ENCODE measurements around the gene CAPZB. TPM values are rescaled to one million over a fixed set of nuclear protein-coding genes. Genes with fewer than 3 reads are reported as not detected.
A peak's percentile ranks its signal among the peaks of the same experiment; 100 is the strongest.

CAPZB gene
- total and polyA plus RNA-seq, 5 experiments from 2014 or later = 268 to 592 (median 475) TPM

GRCh38 chr1:19396280-19396679, 89.1 kb downstream of the CAPZB start:
- H3K27me3 Mint-ChIP-seq = no peaks in the 10 kb centered on the region
- POLR2A ChIA-PET = interaction anchor here (1.1 kb wide), 1 partner anchor 69 kb away, joined by 3 read pairs; no protein-coding TSS in a partner anchor
- H3K4me3 Mint-ChIP-seq = no peak overlapping the region
- H3K27ac Mint-ChIP-seq = peak overlapping the region in 3 of 10 donors; percentile 14 to 71 (median 37)
- no peaks in the 10 kb centered on the region for H3K9me3 Mint-ChIP-seq
- ATAC-seq (no peak), DNase-seq (no peak)
- peaks cover 28 to 89% (median 81%) of the 10 kb centered on the region in 4 donors for H3K4me1 Mint-ChIP-seq
- H3K36me3 Mint-ChIP-seq = peaks cover 0 to 40% (median 10%) of the 10 kb centered on the region in 3 donors

- H3K4me1 Mint-ChIP-seq = peaks cover 29 to 89% (median 81%) of the 10 kb centered on the region in 4 donors
- POLR2A ChIA-PET = interaction anchor here (1.1 kb wide), 2 partner anchors 11 to 69 kb away, joined by 3 to 4 read pairs; no protein-coding TSS in a partner anchor
- H3K27me3 Mint-ChIP-seq = no peaks in the 10 kb centered on the region
- H3K4me3 Mint-ChIP-seq = peak overlapping the region in 1 of 10 donors; percentile 22
- DNase-seq (no peak), ATAC-seq (no peak)
- peaks cover 0 to 35% (median 8%) of the 10 kb centered on the region in 3 donors for H3K36me3 Mint-ChIP-seq
- H3K27ac Mint-ChIP-seq = peak overlapping the region in 6 of 10 donors; percentile 26 to 85 (median 79)
- H3K9me3 Mint-ChIP-seq = no peaks in the 10 kb centered on the region
Measured at GRCh38 chr1:19395678-19396192, 89.6 kb downstream of the CAPZB start.

- POLR2A ChIA-PET = interaction anchor here (0.6 to 1.8 kb wide), 7 partner anchors 11 to 928 kb away, joined by 3 to 6 read pairs (median 5); partner anchors contain the start of genes EMC1 and MRTO4
- H3K27me3 Mint-ChIP-seq = no peaks in the 10 kb centered on the region
- H3K27ac Mint-ChIP-seq = peak overlapping the region in 9 of 10 donors; percentile 60 to 95 (median 80)
- H3K36me3 Mint-ChIP-seq = peaks cover 0 to 23% (median 2%) of the 10 kb centered on the region in 3 donors
- H3K4me3 Mint-ChIP-seq = peak overlapping the region in 6 of 10 donors; percentile 23 to 76 (median 47)
- no peak for DNase-seq
- ATAC-seq = no peak
- peaks cover 35 to 91% (median 85%) of the 10 kb centered on the region in 4 donors for H3K4me1 Mint-ChIP-seq
- no peaks in the 10 kb centered on the region for H3K9me3 Mint-ChIP-seq
Measured at GRCh38 chr1:19393046-19393445, 92.3 kb downstream of the CAPZB start.

GRCh38 chr1:19392221-19392620, 93.1 kb downstream of the CAPZB start:
- ATAC-seq = no peak
- POLR2A ChIA-PET = interaction anchor here (0.6 to 1.8 kb wide), 5 partner anchors 74 to 226 kb away, joined by 4 to 6 read pairs (median 5); partner anchors contain the start of genes EMC1 and MRTO4
- peaks cover 34 to 93% (median 88%) of the 10 kb centered on the region in 4 donors for H3K4me1 Mint-ChIP-seq
- H3K27ac Mint-ChIP-seq = peak overlapping the region; percentile 91 to 95 (median 94)
- peak overlapping the region; percentile 76 to 92 (median 84) for H3K4me3 Mint-ChIP-seq
- peak in 2 of 10 donors; percentile 28 to 30 for DNase-seq
- no peaks in the 10 kb centered on the region for H3K9me3 Mint-ChIP-seq
- H3K36me3 Mint-ChIP-seq = peaks cover 0 to 22% (median 0%) of the 10 kb centered on the region in 3 donors
- H3K27me3 Mint-ChIP-seq = no peaks in the 10 kb centered on the region

GRCh38 chr1:19391596-19391981, 93.8 kb downstream of the CAPZB start:
- ATAC-seq (peak in 1 of 2 donors; percentile 1), DNase-seq (no peak)
- peak overlapping the region; percentile 91 to 95 (median 94) for H3K27ac Mint-ChIP-seq
- peak overlapping the region; percentile 76 to 92 (median 84) for H3K4me3 Mint-ChIP-seq
- peaks cover 34 to 93% (median 88%) of the 10 kb centered on the region in 4 donors for H3K4me1 Mint-ChIP-seq
- peaks cover 0 to 20% (median 0%) of the 10 kb centered on the region in 3 donors for H3K36me3 Mint-ChIP-seq
- H3K9me3 Mint-ChIP-seq = no peaks in the 10 kb centered on the region
- POLR2A ChIA-PET = interaction anchor here (1.5 to 1.7 kb wide), 2 partner anchors 191 to 205 kb away, joined by 5 to 10 read pairs; a partner anchor contains a TSS
- H3K27me3 Mint-ChIP-seq = no peaks in the 10 kb centered on the region

- H3K4me1 Mint-ChIP-seq = peaks cover 34 to 90% (median 86%) of the 10 kb centered on the region in 4 donors
- H3K9me3 Mint-ChIP-seq = no peaks in the 10 kb centered on the region
- H3K27me3 Mint-ChIP-seq = no peaks in the 10 kb centered on the region
- peaks cover 0 to 23% (median 0%) of the 10 kb centered on the region in 3 donors for H3K36me3 Mint-ChIP-seq
- peak overlapping the region; percentile 91 to 95 (median 94) for H3K27ac Mint-ChIP-seq
- peak; percentile 40 to 81 (median 74) for DNase-seq
- ATAC-seq = peak; percentile 74 to 84
- POLR2A ChIA-PET = interaction anchor here (0.7 to 1.7 kb wide), 7 partner anchors 73 to 206 kb away, joined by 3 to 10 read pairs (median 5); a partner anchor contains a TSS
- H3K4me3 Mint-ChIP-seq = peak overlapping the region; percentile 76 to 92 (median 84)
Measured at GRCh38 chr1:19390901-19391595, 94.3 kb downstream of the CAPZB start.

- DNase-seq (no peak), ATAC-seq (no peak)
- H3K9me3 Mint-ChIP-seq = no peaks in the 10 kb centered on the region
- peak overlapping the region; percentile 88 to 95 (median 94) for H3K27ac Mint-ChIP-seq
- H3K27me3 Mint-ChIP-seq = no peaks in the 10 kb centered on the region
- peaks cover 0 to 27% (median 0%) of the 10 kb centered on the region in 3 donors for H3K36me3 Mint-ChIP-seq
- H3K4me1 Mint-ChIP-seq = peaks cover 31 to 87% (median 81%) of the 10 kb centered on the region in 4 donors
- POLR2A ChIA-PET = interaction anchor here (0.7 to 1.5 kb wide), 6 partner anchors 73 to 207 kb away, joined by 3 to 10 read pairs (median 4); a partner anchor contains a TSS
- peak overlapping the region; percentile 76 to 92 (median 84) for H3K4me3 Mint-ChIP-seq
Measured at GRCh38 chr1:19390166-19390850, 95.0 kb downstream of the CAPZB start.

- ATAC-seq (no peak), DNase-seq (no peak)
- peaks cover 0 to 32% (median 0%) of the 10 kb centered on the region in 3 donors for H3K36me3 Mint-ChIP-seq
- no peaks in the 10 kb centered on the region for H3K9me3 Mint-ChIP-seq
- H3K27ac Mint-ChIP-seq = peak overlapping the region in 8 of 10 donors; percentile 12 to 95 (median 91)
- peaks cover 33 to 87% (median 73%) of the 10 kb centered on the region in 4 donors for H3K4me1 Mint-ChIP-seq
- POLR2A ChIA-PET = no interaction called here
- H3K27me3 Mint-ChIP-seq = no peaks in the 10 kb centered on the region
- no peak overlapping the region for H3K4me3 Mint-ChIP-seq
Measured at GRCh38 chr1:19388980-19389379, 96.4 kb downstream of the CAPZB start.

GRCh38 chr1:19387045-19387467, 98.3 kb downstream of the CAPZB start:
- H3K27ac Mint-ChIP-seq = peak overlapping the region in 7 of 10 donors; percentile 14 to 94 (median 31)
- no peak overlapping the region for H3K4me3 Mint-ChIP-seq
- POLR2A ChIA-PET = interaction anchor here (0.7 kb wide), 1 partner anchor 10 kb away, joined by 3 read pairs; no protein-coding TSS in a partner anchor
- H3K27me3 Mint-ChIP-seq = no peaks in the 10 kb centered on the region
- DNase-seq (no peak), ATAC-seq (no peak)
- no peaks in the 10 kb centered on the region for H3K9me3 Mint-ChIP-seq
- peaks cover 0 to 47% (median 2%) of the 10 kb centered on the region in 3 donors for H3K36me3 Mint-ChIP-seq
- peaks cover 31 to 77% (median 60%) of the 10 kb centered on the region in 4 donors for H3K4me1 Mint-ChIP-seq

GRCh38 chr1:19385869-19386591, 99.3 kb downstream of the CAPZB start:
- no peaks in the 10 kb centered on the region for H3K9me3 Mint-ChIP-seq
- ATAC-seq (no peak), DNase-seq (no peak)
- no peaks in the 10 kb centered on the region for H3K27me3 Mint-ChIP-seq
- peaks cover 27 to 67% (median 52%) of the 10 kb centered on the region in 4 donors for H3K4me1 Mint-ChIP-seq
- peaks cover 0 to 56% (median 2%) of the 10 kb centered on the region in 3 donors for H3K36me3 Mint-ChIP-seq
- H3K4me3 Mint-ChIP-seq = no peak overlapping the region
- H3K27ac Mint-ChIP-seq = peak overlapping the region in 3 of 10 donors; percentile 37 to 74 (median 51)
- POLR2A ChIA-PET = no interaction called here

GRCh38 chr1:19385221-19385620, 100.1 kb downstream of the CAPZB start:
- no peak for DNase-seq
- Mint-ChIP-seq H3K36me3 (peaks cover 0 to 63% (median 2%) of the 10 kb centered on the region in 3 donors), H3K27me3 (no peaks in the 10 kb centered on the region), H3K9me3 (no peaks in the 10 kb centered on the region), H3K27ac (peak overlapping the region in 7 of 10 donors; percentile 37 to 86 (median 78)), H3K4me3 (no peak overlapping the region), H3K4me1 (peaks cover 21 to 59% (median 45%) of the 10 kb centered on the region in 4 donors)
- POLR2A ChIA-PET = interaction anchor here (0.8 kb wide), 1 partner anchor 21 kb away, joined by 3 read pairs; no protein-coding TSS in a partner anchor
- no peak for ATAC-seq

All from naive thymus-derived CD8-positive, alpha-beta T cell (primary cell).